GM19438 (cell line): ENCODE data around the gene PKN1.
A peak's percentile ranks its signal among the peaks of the same experiment; 100 is the strongest.

Experiments
- ATAC-seq: cut with Tn5 transposase; IDR thresholded peaks from one replicate; pipeline ENCODE4 v1.9.1; 2021; ENCODE audit warnings: low read depth; ENCODE audit not compliant: unreplicated experiment

The PKN1 gene

GRCh38 chr19:14507704-14508542, 74.8 kb downstream of the PKN1 start:
- ATAC-seq: no peak

- ATAC-seq: no peak
Observed at GRCh38 chr19:14510311-14511228, 77.5 kb downstream of the PKN1 start.

GRCh38 chr19:14511229-14511593, 78.1 kb downstream of the PKN1 start:
- ATAC-seq: no peak

- no peak for ATAC-seq
Observed at GRCh38 chr19:14512406-14512961, 79.4 kb downstream of the PKN1 start.

GRCh38 chr19:14514215-14514863, 81.2 kb downstream of the PKN1 start:
- ATAC-seq: no peak

GRCh38 chr19:14515501-14516047, 82.5 kb downstream of the PKN1 start:
- ATAC-seq: no peak

- no peak for ATAC-seq
Observed at GRCh38 chr19:14516048-14516534, 83.0 kb downstream of the PKN1 start.

- no peak for ATAC-seq
Observed at GRCh38 chr19:14516746-14517438, 83.8 kb downstream of the PKN1 start.

GRCh38 chr19:14517446-14517839, 84.3 kb downstream of the PKN1 start:
- ATAC-seq: no peak

GRCh38 chr19:14517840-14518505, 84.9 kb downstream of the PKN1 start, which contains the start of gene DNAJB1:
TSS of gene DNAJB1 (minus strand) at chr19:14518397. CDS start at chr19:14518349, 48 bp downstream.
- peak; percentile 61 for ATAC-seq

- ATAC-seq: no peak
Observed at GRCh38 chr19:14519245-14519859, 86.2 kb downstream of the PKN1 start.

- no peak for ATAC-seq
Observed at GRCh38 chr19:14519860-14520407, 86.8 kb downstream of the PKN1 start.

GRCh38 chr19:14520543-14520942, 87.4 kb downstream of the PKN1 start:
- ATAC-seq: no peak
